Uterine smooth muscle cell (primary cell): Measurements from ENCODE around the gene PDCD1. TPM values are rescaled to one million over a fixed set of nuclear protein-coding genes. Genes with fewer than 3 reads are reported as not detected.

Experiments used
- total RNA-seq: library from RNA; depleted of rRNA; stranded (reverse); fragments of >200 nt; gene quantifications from 2 replicates; pipeline ENCODE4 v1.2.3, GENCODE V29; 2014

The PDCD1 gene
- total RNA-seq = not detected in 2 replicates

GRCh38 chr2:241858206-241859016 lies at the start of gene PDCD1:
PDCD1 (minus strand) TSS chr2:241858894; CDS start chr2:241858838, 56 bp downstream.

DNA sequence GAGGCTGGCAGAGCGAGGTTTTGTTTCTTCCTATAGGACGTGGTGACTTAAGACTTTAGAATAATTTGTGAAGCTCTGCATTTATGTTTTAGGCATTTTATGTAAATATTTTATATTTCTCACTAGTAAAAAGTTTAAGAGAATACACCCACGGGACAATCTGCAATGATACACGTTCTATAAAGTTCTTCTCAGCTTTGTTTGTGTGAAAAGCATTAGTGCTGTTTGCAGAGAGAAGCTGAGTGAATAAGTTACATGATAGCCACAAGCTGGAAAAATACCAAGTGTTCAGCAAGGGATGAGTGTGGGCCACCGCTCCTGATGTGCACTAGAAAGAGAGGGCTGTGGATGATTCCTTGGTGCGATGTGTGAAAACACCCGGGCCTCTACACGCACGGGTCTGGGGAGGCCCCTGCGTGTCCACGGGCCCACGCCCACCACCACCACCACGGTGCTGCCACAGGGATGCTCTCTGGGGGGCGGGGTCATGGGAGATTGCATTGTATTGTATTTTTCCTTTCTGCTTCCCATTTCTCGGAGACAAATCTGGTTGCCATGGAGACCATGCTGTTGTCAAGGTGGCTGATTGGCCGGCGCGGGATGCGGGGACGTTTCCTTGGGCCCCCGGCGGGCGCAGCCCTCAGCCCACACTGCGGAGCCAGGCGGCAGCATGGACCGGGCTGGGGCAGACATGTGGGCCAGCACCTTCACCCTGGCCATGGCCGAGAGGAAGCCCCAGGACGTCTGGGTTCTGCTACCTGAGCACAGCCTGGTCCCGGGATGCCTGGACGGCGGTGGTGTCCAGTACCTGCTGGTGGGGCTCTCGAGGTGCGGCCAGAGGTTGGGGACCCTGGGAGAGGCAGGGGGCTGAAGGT lies 10.6 kb upstream of the PDCD1 start, which contains the start of gene RTP5:
Gene RTP5 (plus strand): TSS at position 643 of the 875 bp plus-strand sequence. CDS start 28 bp downstream, at position 671.

GRCh38 chr2:241808721-241809382 lies 49.8 kb downstream of the PDCD1 start, which contains the start of gene NEU4:
NEU4 (plus strand) TSS chr2:241809193; CDS start chr2:241814485, 5,292 bp downstream.

Other genes starting within 250 kb of the PDCD1 start
- gene THAP4, start 221.7 kb downstream of the PDCD1 start, total RNA-seq = 44.4 and 47.7 TPM in 2 replicates
- 54.0 and 78.8 TPM in 2 replicates for gene ATG4B, start 221.2 kb downstream of the PDCD1 start, total RNA-seq
- gene DTYMK, start 172.1 kb downstream of the PDCD1 start, total RNA-seq = 32.7 and 83.3 TPM in 2 replicates
- 23.4 and 26.9 TPM in 2 replicates for gene ING5, start 156.9 kb downstream of the PDCD1 start, total RNA-seq
- gene D2HGDH, start 124.3 kb downstream of the PDCD1 start, total RNA-seq = 22.7 and 28.5 TPM in 2 replicates
- gene GAL3ST2, start 82.1 kb downstream of the PDCD1 start, total RNA-seq = 0.25 and 0.44 TPM in 2 replicates
- gene NEU4, start 49.7 kb downstream of the PDCD1 start, total RNA-seq = 0.50 TPM in 1 of 2 replicates, not detected in the other
- gene RTP5, start 10.8 kb upstream of the PDCD1 start, total RNA-seq = not detected in 2 replicates